Parathyroid adenoma (tissue), 2 donors: ENCODE results near the gene STON2.

Experiments
- H2AFZ ChIP-seq: fragments of 300-600 bp; sonication (generic); one replicate; pipeline ENCODE4 v1.7.0; 2017; ENCODE audit warnings: antibody characterized with exemption, mild to moderate bottlenecking
- H3K27ac ChIP-seq: fragments of 300-600 bp; sonication (generic); one replicate; pipeline ENCODE4 v1.7.0; 2017
- H3K27me3 ChIP-seq: fragments of 300-600 bp; sonication (generic); one replicate; pipeline ENCODE4 v1.7.0; 2017; ENCODE audit warnings: low read length; ENCODE audit not compliant: control insufficient read depth, insufficient read depth
- H3K36me3 ChIP-seq: fragments of 300-600 bp; sonication (generic); one replicate; pipeline ENCODE4 v1.7.0; 2017; ENCODE audit warnings: low read length; ENCODE audit not compliant: control insufficient read depth, insufficient read depth
- H3K4me1 ChIP-seq: fragments of 300-600 bp; sonication (generic); one replicate; pipeline ENCODE4 v1.7.0; 2017; ENCODE audit warnings: control low read depth
- H3K4me2 ChIP-seq: fragments of 300-600 bp; sonication (generic); one replicate; pipeline ENCODE4 v1.7.0; 2017; ENCODE audit warnings: low read length
- H3K4me3 ChIP-seq: fragments of 300-600 bp; sonication (generic); one replicate; pipeline ENCODE4 v1.7.0; 2017; ENCODE audit warnings: low read depth, low read length
- H3K79me2 ChIP-seq: fragments of 300-600 bp; sonication (generic); one replicate; pipeline ENCODE4 v1.7.0; 2017; ENCODE audit warnings: control low read depth
- H3K9ac ChIP-seq: fragments of 300-600 bp; sonication (generic); one replicate; pipeline ENCODE4 v1.7.0; 2017; ENCODE audit warnings: mild to moderate bottlenecking
- H3K9me3 ChIP-seq: fragments of 300-600 bp; sonication (generic); one replicate; pipeline ENCODE4 v1.7.0; 2017; ENCODE audit warnings: low read length; ENCODE audit not compliant: control insufficient read depth
- CTCF ChIP-seq: fragments of 300-600 bp; sonication (generic); IDR thresholded peaks from one replicate; pipeline ENCODE4 v1.7.0; 2017; ENCODE audit warnings: antibody characterized with exemption, mild to moderate bottlenecking
- donor health status: primary hyperparathyroidism.

Gene STON2

GRCh38 chr14:81351205-81351604 lies 48.9 kb downstream of the STON2 start:
- Histone ChIP-seq H3K4me1 (no peaks in the 10 kb centered on the region), H3K4me2 (no peak overlapping the region), H3K27me3 (no peaks in the 10 kb centered on the region), H3K9me3 (no peaks in the 10 kb centered on the region), H3K79me2 (no peaks in the 10 kb centered on the region), H3K27ac (no peak overlapping the region), H2AFZ (no peak overlapping the region), H3K4me3 (no peak overlapping the region), H3K36me3 (no peaks in the 10 kb centered on the region), H3K9ac (no peak overlapping the region)
- TF ChIP-seq CTCF, result no peak

- no peak for TF ChIP-seq CTCF
- Histone ChIP-seq H3K79me2 (no peaks in the 10 kb centered on the region), H3K4me2 (no peak overlapping the region), H3K36me3 (no peaks in the 10 kb centered on the region), H3K27ac (no peak overlapping the region), H3K9ac (no peak overlapping the region), H2AFZ (no peak overlapping the region), H3K9me3 (no peaks in the 10 kb centered on the region), H3K4me3 (no peak overlapping the region), H3K4me1 (no peaks in the 10 kb centered on the region), H3K27me3 (no peaks in the 10 kb centered on the region)
These were observed 49.6 kb downstream of the STON2 start for GRCh38 chr14:81350344-81351130.

- no peaks in the 10 kb centered on the region for H3K79me2 ChIP-seq
- H2AFZ ChIP-seq, result no peak overlapping the region
- no peaks in the 10 kb centered on the region for H3K36me3 ChIP-seq
- H3K4me1 ChIP-seq, result no peaks in the 10 kb centered on the region
- H3K27me3 ChIP-seq, result no peaks in the 10 kb centered on the region
- H3K4me3 ChIP-seq, result no peak overlapping the region
- TF ChIP-seq CTCF, result no peak
- H3K9ac ChIP-seq, result no peak overlapping the region
- no peaks in the 10 kb centered on the region for H3K9me3 ChIP-seq
- no peak overlapping the region for H3K4me2 ChIP-seq
- H3K27ac ChIP-seq, result no peak overlapping the region
These were observed 52.1 kb downstream of the STON2 start for GRCh38 chr14:81348061-81348460.

GRCh38 chr14:81345781-81346180 lies 54.3 kb downstream of the STON2 start:
- no peaks in the 10 kb centered on the region for H3K27me3 ChIP-seq
- no peaks in the 10 kb centered on the region for H3K79me2 ChIP-seq
- H3K4me2 ChIP-seq, result no peak overlapping the region
- H3K9ac ChIP-seq, result no peak overlapping the region
- H3K4me1 ChIP-seq, result no peaks in the 10 kb centered on the region
- no peak overlapping the region for H3K27ac ChIP-seq
- no peak for TF ChIP-seq CTCF
- no peaks in the 10 kb centered on the region for H3K36me3 ChIP-seq
- H3K9me3 ChIP-seq, result no peaks in the 10 kb centered on the region
- H2AFZ ChIP-seq, result no peak overlapping the region
- no peak overlapping the region for H3K4me3 ChIP-seq
